ENCODE measurements around the gene ZNF234.
"Not testable (repeated sequence)": the region's sequence is repeated elsewhere in the genome, so short reads cannot be mapped to it uniquely, and the experiment has no call there.

Gene ZNF234

GRCh38 chr19:44151491-44151890 is 10.1 kb downstream of the ZNF234 start:
- no peak overlapping the region for H3K27ac Mint-ChIP-seq
- no peaks in the 10 kb centered on the region for H3K27me3 Mint-ChIP-seq
- H3K4me3 Mint-ChIP-seq, result no peak overlapping the region
- no peaks in the 10 kb centered on the region for H3K4me1 Mint-ChIP-seq (ENCODE audit: low read depth)
- H3K36me3 Mint-ChIP-seq (ENCODE audit: low read depth), result peaks cover 96% of the 10 kb centered on the region
- peaks cover 52% of the 10 kb centered on the region for H3K9me3 Mint-ChIP-seq
- DNase-seq, result no peak

DNA sequence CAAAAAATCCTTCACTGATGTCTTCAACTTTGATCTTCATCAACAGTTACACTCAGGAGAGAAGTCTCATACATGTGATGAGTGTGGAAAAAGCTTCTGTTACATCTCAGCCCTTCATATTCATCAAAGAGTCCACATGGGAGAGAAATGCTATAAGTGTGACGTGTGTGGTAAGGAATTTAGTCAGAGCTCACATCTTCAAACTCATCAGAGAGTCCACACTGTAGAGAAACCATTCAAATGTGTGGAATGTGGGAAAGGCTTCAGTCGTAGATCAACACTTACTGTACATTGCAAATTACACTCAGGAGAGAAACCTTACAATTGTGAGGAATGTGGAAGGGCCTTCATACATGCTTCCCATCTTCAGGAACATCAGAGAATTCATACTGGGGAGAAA is 15.1 kb downstream of the ZNF234 start:
- peaks cover 77% of the 10 kb centered on the region for H3K36me3 Mint-ChIP-seq (ENCODE audit: low read depth)
- DNase-seq, result no peak
- H3K27ac Mint-ChIP-seq, result no peak overlapping the region
- H3K27me3 Mint-ChIP-seq, result no peaks in the 10 kb centered on the region
- H3K4me3 Mint-ChIP-seq, result no peak overlapping the region
- no peaks in the 10 kb centered on the region for H3K4me1 Mint-ChIP-seq (ENCODE audit: low read depth)
- H3K9me3 Mint-ChIP-seq, result peaks cover 63% of the 10 kb centered on the region

DNA sequence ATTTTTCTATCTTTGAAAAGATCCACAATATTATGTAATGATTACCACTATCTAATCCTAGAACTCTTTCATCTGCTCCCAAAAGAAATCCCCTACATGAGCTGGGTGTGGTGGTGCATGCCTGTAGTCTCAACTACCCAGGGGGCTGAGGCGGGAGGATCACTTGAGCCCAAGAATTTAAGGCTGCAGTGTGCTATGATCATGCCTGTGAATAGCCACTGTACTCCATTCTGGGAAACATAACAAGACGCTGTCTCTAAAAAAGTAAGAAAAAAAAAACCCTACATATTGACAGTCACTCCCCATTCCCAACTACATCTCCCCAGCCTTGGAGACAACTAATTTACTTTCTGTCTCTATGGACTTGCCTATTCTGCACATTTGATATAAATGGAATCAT is 22.4 kb downstream of the ZNF234 start:
- Mint-ChIP-seq H3K4me3 (no peak overlapping the region), H3K27me3 (no peaks in the 10 kb centered on the region), H3K27ac (no peak overlapping the region), H3K9me3 (peaks cover 62% of the 10 kb centered on the region), H3K36me3 (ENCODE audit: low read depth) (peaks cover 57% of the 10 kb centered on the region), H3K4me1 (ENCODE audit: low read depth) (peaks cover 37% of the 10 kb centered on the region)
- DNase-seq, result no peak

GRCh38 chr19:44164327-44164672 is 22.9 kb downstream of the ZNF234 start:
- DNase-seq, result no peak
- no peaks in the 10 kb centered on the region for H3K27me3 Mint-ChIP-seq
- H3K4me3 Mint-ChIP-seq, result peak overlapping the region; percentile 91
- H3K4me1 Mint-ChIP-seq (ENCODE audit: low read depth), result peaks cover 37% of the 10 kb centered on the region
- peak overlapping the region; percentile 97 for H3K27ac Mint-ChIP-seq
- H3K9me3 Mint-ChIP-seq, result peaks cover 63% of the 10 kb centered on the region
- peaks cover 59% of the 10 kb centered on the region for H3K36me3 Mint-ChIP-seq (ENCODE audit: low read depth)

DNA sequence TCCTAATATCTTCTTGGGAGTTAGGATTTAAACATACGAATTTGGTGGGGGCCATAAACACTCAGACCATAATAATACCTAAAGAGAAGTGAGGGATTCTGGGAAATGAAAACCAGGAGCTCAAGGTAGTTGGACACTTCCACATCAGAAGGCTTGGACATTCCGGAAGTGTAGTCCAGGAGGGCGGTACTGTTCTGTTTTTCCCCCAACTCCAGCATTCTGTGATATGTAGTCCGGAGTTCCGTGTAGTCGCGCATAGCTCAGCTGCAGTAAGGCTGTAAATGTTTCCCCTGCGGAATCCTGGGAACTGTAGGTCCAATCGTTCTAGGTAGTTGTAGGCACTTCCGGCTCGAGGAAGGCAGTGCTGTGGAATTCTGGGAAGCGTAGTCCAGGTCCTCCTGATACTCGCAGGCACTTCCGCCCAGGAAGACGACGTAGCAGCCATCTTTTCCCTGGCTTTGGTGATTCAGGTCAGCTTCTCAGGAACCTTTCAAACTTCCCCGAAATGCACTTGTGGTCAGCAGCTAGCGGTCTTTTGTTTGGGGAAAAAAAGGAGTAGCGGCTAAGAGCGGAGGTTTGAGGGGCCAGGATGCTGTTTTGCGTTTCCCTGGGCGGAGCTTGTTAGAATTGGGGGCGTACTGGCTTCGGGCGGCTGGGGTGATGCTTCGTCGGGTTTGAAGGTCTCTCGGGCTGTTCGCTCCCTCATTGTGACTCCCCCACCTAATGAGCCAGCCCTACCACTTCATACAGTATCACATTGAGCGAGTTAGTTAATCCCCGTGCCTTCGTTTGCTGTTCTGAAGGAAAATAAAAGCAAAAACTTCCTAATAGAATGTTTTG is 23.5 kb downstream of the ZNF234 start, which contains the start of gene ZNF226:
Gene ZNF226, plus strand, starts transcription at position 428 of the 840 bp plus-strand sequence. CDS start 4,981 bp downstream, outside the sequence.
- peak within 1 kb of the TSS; percentile 91 for H3K4me3 Mint-ChIP-seq
- H3K36me3 Mint-ChIP-seq (ENCODE audit: low read depth), result peaks cover 61% of the 10 kb centered on the region
- peak within 1 kb of the TSS; percentile 97 for H3K27ac Mint-ChIP-seq

GRCh38 chr19:44170660-44171059 is 29.3 kb downstream of the ZNF234 start:
- H3K9me3 Mint-ChIP-seq, result peaks cover 75% of the 10 kb centered on the region

More for the DNA sequence above, 23.5 kb downstream of the ZNF234 start, which contains the start of gene ZNF226:
- peak; percentile 84 for DNase-seq
- Mint-ChIP-seq H3K4me1 (ENCODE audit: low read depth) (peaks cover 37% of the 10 kb centered on the region), H3K27me3 (no peaks in the 10 kb centered on the region), H3K9me3 (peaks cover 65% of the 10 kb centered on the region)

GRCh38 chr19:44176590-44176989 is 35.2 kb downstream of the ZNF234 start:
- Mint-ChIP-seq H3K4me3 (no peak overlapping the region), H3K4me1 (ENCODE audit: low read depth) (no peaks in the 10 kb centered on the region), H3K36me3 (ENCODE audit: low read depth) (peaks cover 81% of the 10 kb centered on the region), H3K9me3 (peaks cover 86% of the 10 kb centered on the region), H3K27me3 (no peaks in the 10 kb centered on the region), H3K27ac (no peak overlapping the region)
- DNase-seq, result no peak

More at GRCh38 chr19:44170660-44171059, 29.3 kb downstream of the ZNF234 start:
- not testable (repeated sequence) for DNase-seq, H3K27ac Mint-ChIP-seq, H3K4me3 Mint-ChIP-seq, H3K27me3 Mint-ChIP-seq
- peaks cover 95% of the 10 kb centered on the region for H3K36me3 Mint-ChIP-seq (ENCODE audit: low read depth)
- peaks cover 23% of the 10 kb centered on the region for H3K4me1 Mint-ChIP-seq (ENCODE audit: low read depth)

DNA sequence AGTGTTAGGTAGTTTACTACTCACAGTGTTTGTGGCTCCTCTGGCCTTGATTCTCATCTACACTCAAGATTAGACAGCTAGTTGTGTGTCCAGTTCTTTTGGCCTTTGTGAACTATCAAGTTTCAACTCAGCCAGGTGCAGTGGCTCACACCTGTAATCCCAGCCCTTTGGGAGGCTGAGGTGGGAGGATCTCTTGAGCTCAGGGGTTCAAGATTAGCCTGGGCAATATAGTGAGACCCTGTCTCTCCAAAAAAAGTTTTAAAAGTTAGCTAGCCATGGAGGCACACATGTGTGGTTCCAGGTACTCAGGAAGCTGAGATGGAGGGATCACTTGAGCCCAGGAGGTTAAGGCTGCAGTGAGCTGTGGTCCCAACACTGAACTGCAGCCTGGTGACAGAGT is 39.6 kb downstream of the ZNF234 start:
- H3K4me3 Mint-ChIP-seq, result no peak overlapping the region
- H3K4me1 Mint-ChIP-seq (ENCODE audit: low read depth), result no peaks in the 10 kb centered on the region
- peaks cover 42% of the 10 kb centered on the region for H3K36me3 Mint-ChIP-seq (ENCODE audit: low read depth)
- no peak overlapping the region for H3K27ac Mint-ChIP-seq
- H3K9me3 Mint-ChIP-seq, result peaks cover 84% of the 10 kb centered on the region
- no peak for DNase-seq
- H3K27me3 Mint-ChIP-seq, result no peaks in the 10 kb centered on the region

DNA sequence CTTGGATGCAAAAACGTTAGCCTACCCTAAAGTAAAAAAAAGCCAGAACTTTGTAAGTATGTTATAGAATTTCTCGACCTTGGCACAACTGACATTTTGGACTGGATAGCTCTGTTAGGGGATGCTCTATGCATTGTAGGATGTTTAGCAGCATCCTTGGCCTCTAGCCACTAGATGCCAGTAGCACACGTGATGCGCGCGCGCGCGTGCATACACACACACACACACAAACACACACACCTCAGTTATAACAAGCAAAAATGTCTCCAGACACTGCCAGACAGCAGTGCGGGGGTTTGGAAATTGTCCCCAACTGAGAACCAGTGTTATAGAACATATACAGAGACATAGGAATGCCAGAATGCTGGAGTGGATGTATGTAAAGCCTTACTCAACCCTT is 40.8 kb downstream of the ZNF234 start:
- no peak overlapping the region for H3K27ac Mint-ChIP-seq
- H3K4me1 Mint-ChIP-seq (ENCODE audit: low read depth), result no peaks in the 10 kb centered on the region
- DNase-seq, result no peak
- H3K27me3 Mint-ChIP-seq, result no peaks in the 10 kb centered on the region
- H3K4me3 Mint-ChIP-seq, result no peak overlapping the region
- H3K36me3 Mint-ChIP-seq (ENCODE audit: low read depth), result peaks cover 33% of the 10 kb centered on the region
- H3K9me3 Mint-ChIP-seq, result peaks cover 81% of the 10 kb centered on the region

GRCh38 chr19:44190020-44190419 is 48.7 kb downstream of the ZNF234 start:
- Mint-ChIP-seq H3K36me3 (ENCODE audit: low read depth) (peaks cover 22% of the 10 kb centered on the region), H3K27me3 (no peaks in the 10 kb centered on the region), H3K4me3 (no peak overlapping the region), H3K9me3 (peaks cover 63% of the 10 kb centered on the region), H3K27ac (no peak overlapping the region), H3K4me1 (ENCODE audit: low read depth) (no peaks in the 10 kb centered on the region)
- DNase-seq, result no peak

GRCh38 chr19:44192127-44192526 is 50.8 kb downstream of the ZNF234 start:
- Mint-ChIP-seq H3K27ac (no peak overlapping the region), H3K27me3 (no peaks in the 10 kb centered on the region), H3K4me3 (no peak overlapping the region), H3K4me1 (ENCODE audit: low read depth) (no peaks in the 10 kb centered on the region), H3K9me3 (peaks cover 67% of the 10 kb centered on the region), H3K36me3 (ENCODE audit: low read depth) (peaks cover 30% of the 10 kb centered on the region)
- no peak for DNase-seq

DNA sequence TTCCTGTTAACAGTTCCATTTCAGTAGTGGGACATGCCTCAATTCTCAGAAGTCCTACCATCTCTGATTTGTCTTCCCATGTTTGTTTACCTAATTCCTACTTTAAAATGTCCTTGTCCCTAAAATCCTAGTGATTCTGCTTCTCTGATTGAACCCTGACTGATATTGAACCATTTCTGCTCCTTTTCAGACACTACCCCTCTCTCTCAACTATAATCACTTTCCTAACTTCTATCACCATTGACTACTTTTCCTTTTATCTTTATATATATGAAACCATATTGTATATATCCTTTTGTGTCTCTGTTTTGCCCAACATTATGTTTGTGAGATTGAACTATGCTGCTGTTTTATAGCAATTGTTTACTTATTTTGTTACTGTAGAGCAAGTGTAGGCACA is 55.4 kb downstream of the ZNF234 start:
- Mint-ChIP-seq H3K27me3 (peaks cover 4% of the 10 kb centered on the region), H3K4me3 (no peak overlapping the region), H3K4me1 (ENCODE audit: low read depth) (no peaks in the 10 kb centered on the region), H3K36me3 (ENCODE audit: low read depth) (peaks cover 24% of the 10 kb centered on the region), H3K9me3 (peaks cover 52% of the 10 kb centered on the region), H3K27ac (no peak overlapping the region)
- no peak for DNase-seq

DNA sequence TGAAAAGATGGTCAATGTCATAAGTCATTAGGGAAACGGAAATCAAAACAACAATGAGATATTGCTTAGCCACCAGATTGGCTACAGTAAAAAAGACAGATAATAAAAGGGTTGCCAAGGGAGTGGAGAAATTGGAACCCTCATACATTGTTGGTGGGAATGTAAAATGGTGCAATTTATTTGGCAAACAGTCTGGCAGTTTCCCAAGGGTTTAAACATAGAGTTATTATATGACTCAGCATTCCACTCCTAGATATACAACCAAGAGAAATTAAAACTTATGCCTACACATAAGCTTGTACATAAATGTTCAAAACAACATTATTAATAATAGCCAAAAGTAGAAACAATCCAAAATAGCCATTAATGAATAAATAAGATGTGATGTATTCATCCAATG is 61.1 kb downstream of the ZNF234 start:
- no peak for DNase-seq
- Mint-ChIP-seq H3K9me3 (peaks cover 33% of the 10 kb centered on the region), H3K4me1 (ENCODE audit: low read depth) (peaks cover 6% of the 10 kb centered on the region), H3K36me3 (ENCODE audit: low read depth) (peaks cover 21% of the 10 kb centered on the region), H3K27me3 (peaks cover 18% of the 10 kb centered on the region), H3K4me3 (no peak overlapping the region), H3K27ac (no peak overlapping the region)

DNA sequence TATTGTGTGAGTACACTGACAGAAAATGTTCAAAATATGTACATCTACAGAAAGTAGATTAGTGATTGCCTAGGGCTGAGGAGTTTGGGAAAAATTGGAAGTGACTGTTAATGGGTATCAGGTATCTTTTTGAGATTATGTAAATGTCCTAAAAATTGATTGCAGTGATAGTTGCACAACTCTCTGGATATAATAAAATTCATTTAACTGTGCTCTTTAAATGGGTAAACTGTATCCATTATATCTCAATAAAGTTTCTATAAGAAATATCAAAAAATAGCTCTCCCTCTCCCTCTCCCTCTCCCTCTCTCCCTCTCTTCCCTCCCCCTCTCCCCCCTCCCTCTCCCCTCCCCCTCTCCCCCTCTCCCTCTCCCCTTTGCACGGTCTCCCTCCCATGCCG is 61.6 kb downstream of the ZNF234 start:
- peaks cover 35% of the 10 kb centered on the region for H3K9me3 Mint-ChIP-seq
- H3K36me3 Mint-ChIP-seq (ENCODE audit: low read depth), result peaks cover 23% of the 10 kb centered on the region
- no peak for DNase-seq
- no peak overlapping the region for H3K27ac Mint-ChIP-seq
- H3K4me3 Mint-ChIP-seq, result no peak overlapping the region
- H3K4me1 Mint-ChIP-seq (ENCODE audit: low read depth), result peaks cover 10% of the 10 kb centered on the region
- peaks cover 18% of the 10 kb centered on the region for H3K27me3 Mint-ChIP-seq

DNA sequence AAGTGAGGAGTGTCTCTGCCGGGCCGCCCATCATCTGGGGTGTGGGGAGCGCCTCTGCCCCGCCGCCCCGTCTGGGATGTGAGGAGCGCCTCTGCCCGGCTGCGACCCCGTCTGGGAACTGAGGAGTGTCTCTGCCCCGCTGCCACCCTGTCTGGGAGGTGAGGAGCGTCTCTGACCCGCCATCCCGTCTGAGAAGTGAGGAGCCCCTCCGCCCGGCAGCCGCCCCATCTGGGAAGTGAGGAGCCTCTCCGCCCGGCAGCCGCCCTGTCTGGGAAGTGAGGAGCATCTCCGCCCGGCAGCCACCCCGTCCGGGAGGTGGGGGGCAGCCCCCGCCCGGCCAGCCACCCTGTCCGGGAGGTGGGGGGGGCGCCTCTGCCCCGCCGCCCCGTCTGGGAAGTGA is 62.5 kb downstream of the ZNF234 start:
- Mint-ChIP-seq H3K36me3 (ENCODE audit: low read depth) (peaks cover 25% of the 10 kb centered on the region), H3K27me3 (peaks cover 18% of the 10 kb centered on the region), H3K9me3 (peaks cover 40% of the 10 kb centered on the region)
- not testable (repeated sequence) for H3K27ac Mint-ChIP-seq; H3K4me3 Mint-ChIP-seq; H3K4me1 Mint-ChIP-seq (ENCODE audit: low read depth); DNase-seq
